GM18868 (cell line): ENCODE data around the gene NEURL4.
A peak's percentile ranks its signal among the peaks of the same experiment; 100 is the strongest.

Experiments used
- ATAC-seq: cut with Tn5 transposase; IDR thresholded peaks from one replicate; pipeline ENCODE4 v1.9.1; 2021; ENCODE audit warnings: mild to moderate bottlenecking, moderate library complexity; ENCODE audit not compliant: unreplicated experiment

NEURL4 gene

GRCh38 chr17:7306911-7307685 lies 22.0 kb downstream of the NEURL4 start, which contains the start of gene EIF5A:
EIF5A (plus strand) TSS chr17:7307628; CDS start chr17:7309636, 2,008 bp downstream.
- peak; percentile 72 for ATAC-seq

- ATAC-seq: no peak
These were observed 25.0 kb downstream of the NEURL4 start for GRCh38 chr17:7304179-7304578.

GRCh38 chr17:7296189-7296861 lies 32.8 kb downstream of the NEURL4 start:
- ATAC-seq: no peak

- no peak for ATAC-seq
These were observed 33.6 kb downstream of the NEURL4 start for GRCh38 chr17:7295230-7296180.

- ATAC-seq: no peak
These were observed 34.5 kb downstream of the NEURL4 start, which contains the start of gene YBX2 for GRCh38 chr17:7294614-7295153. YBX2 (minus strand) TSS chr17:7294639; CDS start chr17:7294500, 139 bp downstream.

- ATAC-seq: no peak
These were observed 35.1 kb downstream of the NEURL4 start for GRCh38 chr17:7293816-7294613.

GRCh38 chr17:7293159-7293558 lies 36.0 kb downstream of the NEURL4 start:
- no peak for ATAC-seq

GRCh38 chr17:7292729-7293128 lies 36.4 kb downstream of the NEURL4 start:
- no peak for ATAC-seq

- ATAC-seq: no peak
These were observed 36.9 kb downstream of the NEURL4 start for GRCh38 chr17:7292194-7292593.

- no peak for ATAC-seq
These were observed 38.5 kb downstream of the NEURL4 start for GRCh38 chr17:7290685-7291084.

GRCh38 chr17:7290166-7290565 lies 39.0 kb downstream of the NEURL4 start:
- ATAC-seq: no peak

- no peak for ATAC-seq
These were observed 39.7 kb downstream of the NEURL4 start for GRCh38 chr17:7289256-7290032.

GRCh38 chr17:7285679-7286078 lies 43.5 kb downstream of the NEURL4 start:
- ATAC-seq: no peak

- no peak for ATAC-seq
These were observed 44.2 kb downstream of the NEURL4 start for GRCh38 chr17:7284911-7285310.

- ATAC-seq: no peak
These were observed 45.5 kb downstream of the NEURL4 start for GRCh38 chr17:7283471-7284216.

- no peak for ATAC-seq
These were observed 46.3 kb downstream of the NEURL4 start for GRCh38 chr17:7282752-7283321.

GRCh38 chr17:7281953-7282751 lies 47.0 kb downstream of the NEURL4 start:
- ATAC-seq: no peak
